ENCODE measurements around the gene NES.

The NES gene

DNA sequence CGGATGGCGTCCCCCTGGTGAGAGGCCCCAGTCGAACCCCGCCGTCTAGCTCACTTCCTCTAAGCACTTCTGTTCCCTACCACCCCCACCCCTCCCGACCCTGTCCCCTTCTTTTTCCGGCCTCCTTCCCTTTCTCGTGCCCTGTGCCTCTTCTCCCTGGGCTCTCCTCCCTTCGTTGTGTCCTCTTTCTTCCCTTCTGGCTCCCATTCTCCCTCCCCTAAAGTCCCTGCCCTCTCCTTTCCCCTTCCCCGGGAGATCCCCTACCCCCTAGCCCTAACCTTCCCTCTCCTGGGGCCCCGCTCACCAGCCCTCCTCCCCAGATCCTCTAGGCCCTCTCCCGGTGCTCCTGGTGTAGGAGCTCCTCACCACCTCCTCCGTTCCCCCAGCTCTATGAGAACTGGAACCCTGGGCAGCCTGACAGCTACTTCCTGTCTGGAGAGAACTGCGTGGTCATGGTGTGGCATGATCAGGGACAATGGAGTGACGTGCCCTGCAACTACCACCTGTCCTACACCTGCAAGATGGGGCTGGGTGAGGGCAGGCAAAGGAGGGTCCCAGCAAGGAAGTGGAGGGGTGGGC is 19.4 kb downstream of the NES start (continued):
- TF ChIP-seq, protein P1, sequence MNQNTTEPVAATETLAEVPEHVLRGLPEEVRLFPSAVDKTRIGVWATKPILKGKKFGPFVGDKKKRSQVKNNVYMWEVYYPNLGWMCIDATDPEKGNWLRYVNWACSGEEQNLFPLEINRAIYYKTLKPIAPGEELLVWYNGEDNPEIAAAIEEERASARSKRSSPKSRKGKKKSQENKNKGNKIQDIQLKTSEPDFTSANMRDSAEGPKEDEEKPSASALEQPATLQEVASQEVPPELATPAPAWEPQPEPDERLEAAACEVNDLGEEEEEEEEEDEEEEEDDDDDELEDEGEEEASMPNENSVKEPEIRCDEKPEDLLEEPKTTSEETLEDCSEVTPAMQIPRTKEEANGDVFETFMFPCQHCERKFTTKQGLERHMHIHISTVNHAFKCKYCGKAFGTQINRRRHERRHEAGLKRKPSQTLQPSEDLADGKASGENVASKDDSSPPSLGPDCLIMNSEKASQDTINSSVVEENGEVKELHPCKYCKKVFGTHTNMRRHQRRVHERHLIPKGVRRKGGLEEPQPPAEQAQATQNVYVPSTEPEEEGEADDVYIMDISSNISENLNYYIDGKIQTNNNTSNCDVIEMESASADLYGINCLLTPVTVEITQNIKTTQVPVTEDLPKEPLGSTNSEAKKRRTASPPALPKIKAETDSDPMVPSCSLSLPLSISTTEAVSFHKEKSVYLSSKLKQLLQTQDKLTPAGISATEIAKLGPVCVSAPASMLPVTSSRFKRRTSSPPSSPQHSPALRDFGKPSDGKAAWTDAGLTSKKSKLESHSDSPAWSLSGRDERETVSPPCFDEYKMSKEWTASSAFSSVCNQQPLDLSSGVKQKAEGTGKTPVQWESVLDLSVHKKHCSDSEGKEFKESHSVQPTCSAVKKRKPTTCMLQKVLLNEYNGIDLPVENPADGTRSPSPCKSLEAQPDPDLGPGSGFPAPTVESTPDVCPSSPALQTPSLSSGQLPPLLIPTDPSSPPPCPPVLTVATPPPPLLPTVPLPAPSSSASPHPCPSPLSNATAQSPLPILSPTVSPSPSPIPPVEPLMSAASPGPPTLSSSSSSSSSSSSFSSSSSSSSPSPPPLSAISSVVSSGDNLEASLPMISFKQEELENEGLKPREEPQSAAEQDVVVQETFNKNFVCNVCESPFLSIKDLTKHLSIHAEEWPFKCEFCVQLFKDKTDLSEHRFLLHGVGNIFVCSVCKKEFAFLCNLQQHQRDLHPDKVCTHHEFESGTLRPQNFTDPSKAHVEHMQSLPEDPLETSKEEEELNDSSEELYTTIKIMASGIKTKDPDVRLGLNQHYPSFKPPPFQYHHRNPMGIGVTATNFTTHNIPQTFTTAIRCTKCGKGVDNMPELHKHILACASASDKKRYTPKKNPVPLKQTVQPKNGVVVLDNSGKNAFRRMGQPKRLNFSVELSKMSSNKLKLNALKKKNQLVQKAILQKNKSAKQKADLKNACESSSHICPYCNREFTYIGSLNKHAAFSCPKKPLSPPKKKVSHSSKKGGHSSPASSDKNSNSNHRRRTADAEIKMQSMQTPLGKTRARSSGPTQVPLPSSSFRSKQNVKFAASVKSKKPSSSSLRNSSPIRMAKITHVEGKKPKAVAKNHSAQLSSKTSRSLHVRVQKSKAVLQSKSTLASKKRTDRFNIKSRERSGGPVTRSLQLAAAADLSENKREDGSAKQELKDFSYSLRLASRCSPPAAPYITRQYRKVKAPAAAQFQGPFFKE (tag by site-specific recombination; IDR thresholded peaks at IDR 0.05; ENCODE audit: borderline replicate concordance) = 0 out of 2 replicates have a peak, but pooled peaks have one; percentile 8
- peak; percentile 57 for TF ChIP-seq ZNF366 (tag by site-specific recombination; conservative IDR thresholded peaks at IDR 0.05)
- TF ChIP-seq ZNF530 (tag by site-specific recombination; IDR thresholded peaks at IDR 0.05; ENCODE audit: low read depth) = no peak
- peak; percentile 16; the same call in 1 of the 2 replicates for TF ChIP-seq SP2 (tag by site-specific recombination; IDR thresholded peaks at IDR 0.05)
- no peak for TF ChIP-seq ZNF221 (tag by site-specific recombination; IDR thresholded peaks at IDR 0.05; ENCODE audit: borderline replicate concordance)
- TF ChIP-seq GLI4 (tag by site-specific recombination; IDR thresholded peaks at IDR 0.05) = 0 out of 2 replicates have a peak, but pooled peaks have one; percentile 15
- peak; percentile 34; the same call in 1 of the 2 replicates for TF ChIP-seq PRDM1 (tag by site-specific recombination; IDR thresholded peaks at IDR 0.05)
- TF ChIP-seq GLIS2 (tag by site-specific recombination; IDR thresholded peaks at IDR 0.05) = no peak
- 0 out of 2 replicates have a peak, but pooled peaks have one; percentile 27 for TF ChIP-seq WT1 (tag by site-specific recombination; IDR thresholded peaks at IDR 0.05)
- TF ChIP-seq ZBTB17 (tag by site-specific recombination; IDR thresholded peaks at IDR 0.05) = peak; percentile 23; the same call in 1 of the 2 replicates
- TF ChIP-seq, protein P2, sequence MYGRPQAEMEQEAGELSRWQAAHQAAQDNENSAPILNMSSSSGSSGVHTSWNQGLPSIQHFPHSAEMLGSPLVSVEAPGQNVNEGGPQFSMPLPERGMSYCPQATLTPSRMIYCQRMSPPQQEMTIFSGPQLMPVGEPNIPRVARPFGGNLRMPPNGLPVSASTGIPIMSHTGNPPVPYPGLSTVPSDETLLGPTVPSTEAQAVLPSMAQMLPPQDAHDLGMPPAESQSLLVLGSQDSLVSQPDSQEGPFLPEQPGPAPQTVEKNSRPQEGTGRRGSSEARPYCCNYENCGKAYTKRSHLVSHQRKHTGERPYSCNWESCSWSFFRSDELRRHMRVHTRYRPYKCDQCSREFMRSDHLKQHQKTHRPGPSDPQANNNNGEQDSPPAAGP (tag by site-specific recombination; IDR thresholded peaks at IDR 0.05) = no peak
- peak; percentile 69; the same call in 1 of the 2 replicates for TF ChIP-seq ZNF600 (tag by site-specific recombination; IDR thresholded peaks at IDR 0.05)

DNA sequence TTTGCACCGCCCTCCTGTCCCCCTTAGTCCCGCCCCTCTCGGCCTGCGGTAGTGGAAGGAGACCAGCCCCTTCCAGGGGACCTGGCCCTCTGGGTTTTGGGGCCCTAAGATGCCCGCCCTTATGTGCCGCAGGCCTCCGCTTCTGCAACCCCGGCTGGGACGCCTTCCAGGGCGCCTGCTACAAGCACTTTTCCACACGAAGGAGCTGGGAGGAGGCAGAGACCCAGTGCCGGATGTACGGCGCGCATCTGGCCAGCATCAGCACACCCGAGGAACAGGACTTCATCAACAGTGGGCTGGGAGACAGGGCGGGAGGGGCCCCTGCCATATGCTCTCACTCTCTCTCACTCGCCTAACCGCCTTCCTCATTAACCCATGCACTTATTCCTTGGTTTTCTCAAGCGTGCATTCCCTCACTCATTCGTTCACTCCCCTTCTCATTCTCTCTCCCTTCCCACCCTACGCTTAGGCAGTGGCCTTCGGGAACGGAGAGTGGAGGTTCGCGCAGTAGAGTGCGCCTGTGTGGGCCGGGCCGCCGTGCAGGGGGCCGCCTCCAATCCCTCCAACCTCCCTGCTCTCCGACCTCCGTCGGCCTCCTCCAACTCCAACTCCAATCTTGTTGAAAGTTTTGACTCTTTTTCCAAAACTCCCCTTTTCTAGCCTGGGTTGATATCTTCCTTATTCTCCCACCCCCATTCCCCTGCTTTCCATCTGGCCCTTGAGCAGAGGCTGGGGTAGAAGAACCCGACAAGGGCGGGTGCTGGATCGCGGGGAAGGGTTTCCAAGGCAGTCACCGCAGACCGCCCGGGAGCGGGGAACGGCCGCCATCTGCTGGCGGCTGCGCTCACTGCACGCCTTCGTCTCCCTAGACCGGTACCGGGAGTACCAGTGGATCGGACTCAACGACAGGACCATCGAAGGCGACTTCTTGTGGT is 20.1 kb downstream of the NES start:
- Histone ChIP-seq H3K4me3 (ENCODE audit: low read depth, low read length) (no peak overlapping the region), H3K27ac (ENCODE audit: extremely low read depth, low read depth, low read length) (no peak overlapping the region)
- TF ChIP-seq ZNF394 (tag by site-specific recombination; IDR thresholded peaks at IDR 0.05; ENCODE audit: borderline replicate concordance) (no peak), ZNF624 (tag by site-specific recombination; IDR thresholded peaks at IDR 0.05) (no peak), ZNF324 (tag by site-specific recombination; IDR thresholded peaks at IDR 0.05) (no peak), KLF1 (tag by site-specific recombination; IDR thresholded peaks at IDR 0.05) (no peak)
- TF ChIP-seq, protein P3, sequence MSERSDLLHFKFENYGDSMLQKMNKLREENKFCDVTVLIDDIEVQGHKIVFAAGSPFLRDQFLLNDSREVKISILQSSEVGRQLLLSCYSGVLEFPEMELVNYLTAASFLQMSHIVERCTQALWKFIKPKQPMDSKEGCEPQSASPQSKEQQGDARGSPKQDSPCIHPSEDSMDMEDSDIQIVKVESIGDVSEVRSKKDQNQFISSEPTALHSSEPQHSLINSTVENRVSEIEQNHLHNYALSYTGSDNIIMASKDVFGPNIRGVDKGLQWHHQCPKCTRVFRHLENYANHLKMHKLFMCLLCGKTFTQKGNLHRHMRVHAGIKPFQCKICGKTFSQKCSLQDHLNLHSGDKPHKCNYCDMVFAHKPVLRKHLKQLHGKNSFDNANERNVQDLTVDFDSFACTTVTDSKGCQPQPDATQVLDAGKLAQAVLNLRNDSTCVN (tag by site-specific recombination; optimal IDR thresholded peaks at IDR 0.05) = peak; percentile 26
- TF ChIP-seq, protein P4, sequence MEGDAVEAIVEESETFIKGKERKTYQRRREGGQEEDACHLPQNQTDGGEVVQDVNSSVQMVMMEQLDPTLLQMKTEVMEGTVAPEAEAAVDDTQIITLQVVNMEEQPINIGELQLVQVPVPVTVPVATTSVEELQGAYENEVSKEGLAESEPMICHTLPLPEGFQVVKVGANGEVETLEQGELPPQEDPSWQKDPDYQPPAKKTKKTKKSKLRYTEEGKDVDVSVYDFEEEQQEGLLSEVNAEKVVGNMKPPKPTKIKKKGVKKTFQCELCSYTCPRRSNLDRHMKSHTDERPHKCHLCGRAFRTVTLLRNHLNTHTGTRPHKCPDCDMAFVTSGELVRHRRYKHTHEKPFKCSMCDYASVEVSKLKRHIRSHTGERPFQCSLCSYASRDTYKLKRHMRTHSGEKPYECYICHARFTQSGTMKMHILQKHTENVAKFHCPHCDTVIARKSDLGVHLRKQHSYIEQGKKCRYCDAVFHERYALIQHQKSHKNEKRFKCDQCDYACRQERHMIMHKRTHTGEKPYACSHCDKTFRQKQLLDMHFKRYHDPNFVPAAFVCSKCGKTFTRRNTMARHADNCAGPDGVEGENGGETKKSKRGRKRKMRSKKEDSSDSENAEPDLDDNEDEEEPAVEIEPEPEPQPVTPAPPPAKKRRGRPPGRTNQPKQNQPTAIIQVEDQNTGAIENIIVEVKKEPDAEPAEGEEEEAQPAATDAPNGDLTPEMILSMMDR (tag by site-specific recombination; IDR thresholded peaks at IDR 0.05) = peak; percentile 94
- TF ChIP-seq, protein P5, sequence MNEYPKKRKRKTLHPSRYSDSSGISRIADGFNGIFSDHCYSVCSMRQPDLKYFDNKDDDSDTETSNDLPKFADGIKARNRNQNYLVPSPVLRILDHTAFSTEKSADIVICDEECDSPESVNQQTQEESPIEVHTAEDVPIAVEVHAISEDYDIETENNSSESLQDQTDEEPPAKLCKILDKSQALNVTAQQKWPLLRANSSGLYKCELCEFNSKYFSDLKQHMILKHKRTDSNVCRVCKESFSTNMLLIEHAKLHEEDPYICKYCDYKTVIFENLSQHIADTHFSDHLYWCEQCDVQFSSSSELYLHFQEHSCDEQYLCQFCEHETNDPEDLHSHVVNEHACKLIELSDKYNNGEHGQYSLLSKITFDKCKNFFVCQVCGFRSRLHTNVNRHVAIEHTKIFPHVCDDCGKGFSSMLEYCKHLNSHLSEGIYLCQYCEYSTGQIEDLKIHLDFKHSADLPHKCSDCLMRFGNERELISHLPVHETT (tag by site-specific recombination; IDR thresholded peaks at IDR 0.05) = 0 out of 2 replicates have a peak, but pooled peaks have one; percentile 25
- TF ChIP-seq, protein P6, sequence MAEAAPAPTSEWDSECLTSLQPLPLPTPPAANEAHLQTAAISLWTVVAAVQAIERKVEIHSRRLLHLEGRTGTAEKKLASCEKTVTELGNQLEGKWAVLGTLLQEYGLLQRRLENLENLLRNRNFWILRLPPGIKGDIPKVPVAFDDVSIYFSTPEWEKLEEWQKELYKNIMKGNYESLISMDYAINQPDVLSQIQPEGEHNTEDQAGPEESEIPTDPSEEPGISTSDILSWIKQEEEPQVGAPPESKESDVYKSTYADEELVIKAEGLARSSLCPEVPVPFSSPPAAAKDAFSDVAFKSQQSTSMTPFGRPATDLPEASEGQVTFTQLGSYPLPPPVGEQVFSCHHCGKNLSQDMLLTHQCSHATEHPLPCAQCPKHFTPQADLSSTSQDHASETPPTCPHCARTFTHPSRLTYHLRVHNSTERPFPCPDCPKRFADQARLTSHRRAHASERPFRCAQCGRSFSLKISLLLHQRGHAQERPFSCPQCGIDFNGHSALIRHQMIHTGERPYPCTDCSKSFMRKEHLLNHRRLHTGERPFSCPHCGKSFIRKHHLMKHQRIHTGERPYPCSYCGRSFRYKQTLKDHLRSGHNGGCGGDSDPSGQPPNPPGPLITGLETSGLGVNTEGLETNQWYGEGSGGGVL (tag by site-specific recombination; IDR thresholded peaks at IDR 0.05) = peak; percentile 36

More for the DNA sequence above, 20.1 kb downstream of the NES start:
- no peaks in the 10 kb centered on the region for H3K9me3 ChIP-seq (ENCODE audit: control insufficient read depth, insufficient read depth, low read depth, low read length)
- CTCF ChIA-PET = interaction anchor here (0.6 to 15.2 kb wide), 20 partner anchors 8 to 271 kb away, joined by 3 to 564 read pairs (median 4); partner anchors contain the start of genes BCAN, CRABP2, HAPLN2 and NES
- POLR2A ChIA-PET = interaction anchor here (1.3 kb wide), 1 partner anchor 33 kb away, joined by 4 read pairs; no protein-coding TSS in a partner anchor
- H3K36me3 ChIP-seq (ENCODE audit: control insufficient read depth in 2 of 2, insufficient read depth in 1 of 2, low read length in 2 of 2) = no peaks in the 10 kb centered on the region
- H3K4me1 ChIP-seq (ENCODE audit: control insufficient read depth, insufficient read depth, low read length) = peaks cover 4% of the 10 kb centered on the region; the same call in 1 of the 2 replicates

Measured in HEK293 (cell line).